ENCODE results near the gene LCN12.

LCN12 gene

GRCh38 chr9:136995362-136995761, 43.3 kb downstream of the LCN12 start:
- no peak for TF ChIP-seq CTCF (IDR thresholded peaks at IDR 0.05; ENCODE audit: low read depth, low read length, missing control alignments)
- DNase-seq (ENCODE audit: extremely low read depth, low read depth), result no peak
- H3K4me3 ChIP-seq (replicated peaks; ENCODE audit: low read depth, low read length), result no peak overlapping the region

DNA sequence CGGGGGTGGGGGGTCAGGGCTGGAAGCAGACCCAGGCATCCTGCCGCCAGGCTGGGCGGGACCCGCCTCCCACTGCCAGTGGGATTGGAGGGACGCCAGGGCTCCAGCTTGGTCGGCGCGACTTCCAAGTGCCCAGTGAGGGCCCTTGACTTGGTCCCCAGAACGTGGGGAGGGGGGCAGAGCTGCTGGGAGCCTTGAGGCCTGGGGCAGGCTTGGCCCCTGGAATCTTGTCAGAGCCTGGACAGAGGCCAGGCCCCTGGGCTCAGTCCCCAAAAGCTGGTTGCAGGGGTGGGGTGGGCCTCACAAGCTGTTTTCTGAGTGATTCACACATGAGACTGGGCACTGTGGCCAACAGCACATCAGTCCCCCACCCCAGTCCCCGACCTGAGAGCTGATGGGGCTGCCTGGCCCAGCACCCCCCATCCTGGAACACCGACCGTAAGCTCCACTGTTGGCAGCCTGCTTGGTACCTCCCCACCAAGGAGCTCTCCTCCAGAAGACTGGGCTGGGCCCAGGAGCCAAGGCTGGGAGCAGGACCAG, 43.8 kb downstream of the LCN12 start:
- no peak overlapping the region for H3K4me3 ChIP-seq (replicated peaks; ENCODE audit: low read depth, low read length)
- no peak for DNase-seq (ENCODE audit: extremely low read depth, low read depth)
- no peak for TF ChIP-seq CTCF (IDR thresholded peaks at IDR 0.05; ENCODE audit: low read depth, low read length, missing control alignments)

DNA sequence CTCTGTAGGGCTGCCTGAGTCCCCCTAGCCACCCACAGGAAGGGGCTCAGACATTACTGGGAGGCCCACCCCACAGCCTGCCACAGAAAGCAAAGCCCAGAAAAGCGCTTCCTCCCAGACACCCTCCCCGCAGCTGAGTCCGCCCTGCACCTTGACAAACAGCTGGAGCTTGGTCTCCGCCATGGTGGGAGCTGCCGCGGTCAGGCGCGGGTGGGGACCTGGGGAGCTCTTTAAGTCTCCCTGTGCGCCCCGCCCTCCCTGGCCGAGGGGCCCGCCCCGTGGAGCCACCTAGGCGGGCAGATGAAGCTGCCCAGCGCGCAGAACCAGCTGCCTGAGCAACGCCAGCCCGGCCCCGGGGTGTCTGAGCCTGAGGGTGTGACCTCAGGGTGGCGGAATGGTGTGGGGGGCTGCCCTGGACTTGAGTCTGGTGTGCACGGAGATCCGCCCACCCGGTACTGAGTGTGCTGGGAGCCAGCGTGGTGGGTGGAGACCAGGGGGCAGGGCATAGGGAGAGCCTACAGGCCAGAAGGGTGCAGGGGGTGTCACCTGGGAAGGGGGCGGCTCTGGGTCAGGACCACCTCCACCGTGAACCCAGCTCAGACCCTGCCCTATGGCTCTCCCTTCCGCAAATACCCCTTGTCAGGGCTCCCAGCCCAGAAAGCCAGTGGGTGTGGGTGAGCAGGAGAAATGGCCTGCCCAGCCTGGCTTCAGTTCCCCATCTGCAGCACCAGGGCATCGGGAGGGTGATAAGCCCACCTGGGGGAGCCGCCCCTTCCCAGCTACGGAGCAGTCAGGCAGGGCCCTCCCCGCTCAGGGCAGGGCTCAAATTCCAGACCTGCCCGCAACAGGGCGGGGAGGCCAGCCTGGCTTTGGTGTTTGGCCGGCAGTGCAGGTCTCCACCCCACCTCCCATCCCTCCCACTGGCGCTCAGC, 44.6 kb downstream of the LCN12 start, which contains the start of gene CLIC3:
TSS of gene CLIC3 (minus strand) at position 208 of the 932 bp plus-strand sequence. CDS start at position 183, 25 bp downstream.
- H3K4me3 ChIP-seq (replicated peaks; ENCODE audit: low read depth, low read length), result no peak within 1 kb of the TSS
- DNase-seq (ENCODE audit: extremely low read depth, low read depth), result no peak
- TF ChIP-seq CTCF (IDR thresholded peaks at IDR 0.05; ENCODE audit: low read depth, low read length, missing control alignments), result no peak

DNA sequence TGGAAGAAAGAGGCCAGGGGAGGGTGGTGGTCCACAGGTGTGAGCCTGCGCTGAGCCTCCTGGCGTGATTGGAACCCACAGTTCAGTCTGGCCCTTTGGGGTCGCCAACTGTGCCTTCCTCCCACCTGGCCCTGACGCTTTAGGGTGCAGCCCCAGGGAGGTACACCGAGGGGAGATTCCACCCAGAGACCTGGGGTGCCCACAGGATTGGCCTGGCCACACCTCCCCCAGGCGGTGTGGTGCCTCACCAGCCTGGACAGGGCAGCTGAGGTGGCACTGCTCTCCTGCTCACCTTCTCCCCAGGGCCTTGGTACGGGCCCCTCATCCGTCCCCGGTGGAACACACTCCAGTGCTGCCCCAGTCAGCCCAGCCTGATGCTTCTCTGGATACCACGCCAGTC, 45.3 kb downstream of the LCN12 start:
- no peak for DNase-seq (ENCODE audit: extremely low read depth, low read depth)
- H3K4me3 ChIP-seq (replicated peaks; ENCODE audit: low read depth, low read length), result no peak overlapping the region
- TF ChIP-seq CTCF (IDR thresholded peaks at IDR 0.05; ENCODE audit: low read depth, low read length, missing control alignments), result no peak

DNA sequence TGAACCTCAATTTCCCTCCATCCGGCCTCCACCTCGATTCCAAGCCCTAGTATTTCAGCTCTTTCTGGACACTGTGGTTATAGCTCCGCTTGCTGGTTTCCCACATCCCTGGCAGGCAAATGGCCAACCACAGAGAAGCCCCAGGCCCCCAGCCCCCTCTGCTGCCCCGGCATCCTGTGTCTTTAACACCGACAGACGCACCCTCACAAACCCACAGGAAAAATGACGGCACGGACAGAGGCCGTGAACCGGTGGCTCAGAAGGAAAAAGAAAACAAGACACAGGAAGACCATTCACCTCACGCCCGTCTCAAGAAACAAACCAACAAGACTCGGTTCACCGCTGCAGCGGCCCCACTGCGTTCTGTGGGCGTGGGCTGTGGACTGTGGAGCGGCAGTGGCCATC, 45.8 kb downstream of the LCN12 start:
- no peak for TF ChIP-seq CTCF (IDR thresholded peaks at IDR 0.05; ENCODE audit: low read depth, low read length, missing control alignments)
- no peak overlapping the region for H3K4me3 ChIP-seq (replicated peaks; ENCODE audit: low read depth, low read length)
- no peak for DNase-seq (ENCODE audit: extremely low read depth, low read depth)

DNA sequence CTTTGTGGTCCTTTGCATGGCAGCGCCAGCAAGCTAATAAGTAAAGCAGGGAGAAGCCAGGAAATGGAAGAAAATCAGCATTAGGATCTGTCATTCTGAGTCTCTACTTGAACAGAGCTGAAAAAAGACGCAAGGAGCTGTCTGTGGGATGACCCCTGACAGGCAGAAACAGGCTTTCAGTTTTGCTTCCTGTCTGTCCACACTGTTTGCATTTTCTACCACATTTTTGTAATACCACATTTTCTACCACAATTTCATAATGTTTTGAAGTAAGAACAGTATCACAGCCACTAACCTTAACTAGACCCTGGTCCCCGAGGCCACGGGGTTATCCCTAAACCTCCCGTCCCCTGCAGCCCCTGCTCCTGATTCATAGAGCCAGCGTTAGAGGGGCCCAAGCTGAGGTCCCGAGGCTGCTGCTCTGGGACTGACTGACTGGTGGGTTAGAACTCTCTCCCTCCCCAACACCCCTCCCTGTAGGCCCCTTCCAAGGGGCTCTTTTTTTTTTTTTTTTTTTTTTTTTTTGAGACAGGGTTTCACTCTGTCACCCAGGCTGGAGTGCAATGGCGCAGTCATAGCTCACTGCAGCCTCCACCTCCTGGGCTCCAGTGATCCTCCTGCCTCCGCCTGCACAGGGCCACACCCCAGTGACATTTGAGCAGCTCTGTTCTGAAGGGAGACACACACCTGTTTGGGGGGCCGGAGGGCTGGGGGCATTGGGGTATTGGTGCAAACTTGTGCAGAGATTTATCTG, 48.3 kb downstream of the LCN12 start:
- no peak for TF ChIP-seq CTCF (IDR thresholded peaks at IDR 0.05; ENCODE audit: low read depth, low read length, missing control alignments)
- DNase-seq (ENCODE audit: extremely low read depth, low read depth), result no peak
- H3K4me3 ChIP-seq (replicated peaks; ENCODE audit: low read depth, low read length), result no peak overlapping the region

All from HFF-Myc (cell line).